ENCODE data around the gene PFDN2. TPM values are rescaled to one million over a fixed set of nuclear protein-coding genes. Genes with fewer than 3 reads are reported as not detected.

The PFDN2 gene
- polyA plus RNA-seq, 1 of the 3 experiments (the other 2 are of a cell fraction) = 445 TPM

- H3K27me3 ChIP-seq (ENCODE audit: insufficient read depth) = no peaks in the 10 kb centered on the region
- no peaks in the 10 kb centered on the region for H3K79me2 ChIP-seq (ENCODE audit: insufficient read depth)
- H3K4me2 ChIP-seq = no peak overlapping the region
- WGBS (ENCODE audit: low lambda C conversion rate) = 72% methylated on average over 4 of the region's 4 CpGs
- H3K9ac ChIP-seq = no peak overlapping the region
- no peaks in the 10 kb centered on the region for H3K36me3 ChIP-seq (replicated peaks in 1 of 2; ENCODE audit: control insufficient read depth in 1 of 2, insufficient read depth in 2 of 2, low read length in 1 of 2)
- no peaks in the 10 kb centered on the region for H4K20me1 ChIP-seq (ENCODE audit: insufficient read depth)
- no peaks in the 10 kb centered on the region for H3F3A ChIP-seq (replicated peaks; ENCODE audit: insufficient read depth)
- no peak for DNase-seq
- no peak overlapping the region for H3K4me3 ChIP-seq (ENCODE audit: low read depth in 2 of 2, low read length in 1 of 2)
- no peaks in the 10 kb centered on the region for H3K9me2 ChIP-seq
- CTCF ChIA-PET = interaction anchor here (1.1 to 22.7 kb wide), 2 partner anchors 10 to 116 kb away, joined by 3 to 198 read pairs; partner anchors contain the start of genes KLHDC9 and NDUFS2
- no peaks in the 10 kb centered on the region for H3K9me3 ChIP-seq
- H3K4me1 ChIP-seq (ENCODE audit: control insufficient read depth in 1 of 2, insufficient read depth in 2 of 2, low read depth in 1 of 2, low read length in 1 of 2) = peaks cover 8 to 13% of the 10 kb centered on the region in 2 experiments; a peak in 2 of 4 replicates
- POLR2A ChIA-PET = no interaction called here
- no peak overlapping the region for H2AFZ ChIP-seq (ENCODE audit: low read depth)
- TF ChIP-seq GATA2 (CRISPR knock-in tag; IDR thresholded peaks at IDR 0.05) (no peak), MEF2A (IDR thresholded peaks at IDR 0.05; ENCODE audit: borderline replicate concordance, low read depth) (no peak), SIN3A (IDR thresholded peaks at IDR 0.05; ENCODE audit: borderline replicate concordance, low read depth, low read length) (no peak), REST (IDR thresholded peaks at IDR 0.05; ENCODE audit: low read depth, low read length) (no peak), MXI1 (IDR thresholded peaks at IDR 0.05; ENCODE audit: low read depth, low read length) (no peak), YY1 (IDR thresholded peaks at IDR 0.05; ENCODE audit: low read depth) (no peak), POLR2AphosphoS5 (IDR thresholded peaks at IDR 0.05; ENCODE audit: low read depth, low read length) (no peak), CTCF (IDR thresholded peaks at IDR 0.05) (no peak), FOXM1 (IDR thresholded peaks at IDR 0.05; ENCODE audit: low read depth) (no peak), TAF1 (IDR thresholded peaks at IDR 0.05; ENCODE audit: borderline replicate concordance, low read depth, low read length) (no peak), ZBTB33 (IDR thresholded peaks at IDR 0.05; ENCODE audit: borderline replicate concordance, low read depth) (no peak), RAD21 (IDR thresholded peaks at IDR 0.05; ENCODE audit: low read length) (no peak), EP300 (IDR thresholded peaks at IDR 0.05; ENCODE audit: borderline replicate concordance in 1 of 2, low read depth in 1 of 2, low read length in 1 of 2) (no peak), JUND (IDR thresholded peaks at IDR 0.05) (no peak), USF2 (IDR thresholded peaks at IDR 0.05; ENCODE audit: borderline replicate concordance, low read depth, low read length) (no peak), PBX3 (IDR thresholded peaks at IDR 0.05) (no peak), GABPA (IDR thresholded peaks at IDR 0.05; ENCODE audit: low read depth) (no peak), NFIC (IDR thresholded peaks at IDR 0.05; ENCODE audit: borderline replicate concordance) (no peak), EZH2phosphoT487 (IDR thresholded peaks at IDR 0.05; ENCODE audit: borderline replicate concordance, low read depth) (no peak)
- H3K27ac ChIP-seq (ENCODE audit: low read depth in 2 of 2, low read length in 1 of 2) = no peak overlapping the region
Measured at GRCh38 chr1:161086457-161086856, 31.4 kb downstream of the PFDN2 start.
